Gastroesophageal sphincter (tissue), 4 donors: ENCODE measurements around the gene LTO1. TPM values are rescaled to one million over a fixed set of nuclear protein-coding genes. Genes with fewer than 3 reads are reported as not detected.

ENCODE experiments used
- ATAC-seq: fragments of 150-250 bp; one replicate; pipeline ENCODE4 v1.9.1; 2016; ENCODE audit warnings: mild to moderate bottlenecking, moderate library complexity
- H3K27ac ChIP-seq, 4 donors: fragments of 200-600 bp; sonication (generic) in 3 of 4; 1 replicate in 3 of 4; 2 replicates in 1 of 4; pipeline ENCODE4 v1.5.1; 2016 to 2019
- H3K27me3 ChIP-seq: fragments of 200-600 bp; sonication (generic); one replicate; pipeline ENCODE4 v1.5.1; 2019
- H3K36me3 ChIP-seq, 2 donors: fragments of 200-600 bp; sonication (generic); one replicate each; pipeline ENCODE4 v1.5.1; 2019; ENCODE audit warnings: control low read depth in 1 of 2
- H3K4me1 ChIP-seq, 3 donors: fragments of 200-600 bp; sonication (generic); 1 replicate in 2 of 3; 2 replicates in 1 of 3; pipeline ENCODE4 v1.5.1; 2016 to 2019; ENCODE audit warnings: control low read depth in 2 of 3
- H3K4me3 ChIP-seq, 2 donors: fragments of 200-600 bp; sonication (generic); one replicate each; pipeline ENCODE4 v1.5.1; 2019; ENCODE audit warnings: mild to moderate bottlenecking in 1 of 2, moderate library complexity in 1 of 2
- H3K9me3 ChIP-seq, 3 donors: fragments of 200-600 bp; sonication (generic); one replicate each; pipeline ENCODE4 v1.5.1; 2017 to 2019; ENCODE audit warnings: control low read depth in 2 of 3
- CTCF ChIP-seq, 4 experiments: fragments of 200-600 bp in 2 of 4; fragments of 450-650 bp in 2 of 4; sonication (generic) in 1 of 4; IDR thresholded peaks; one replicate each; pipeline ENCODE4 v1.5.1; 2017 to 2019; ENCODE audit warnings: antibody characterized with exemption in 4 of 4, mild to moderate bottlenecking in 2 of 4, moderate library complexity in 2 of 4
- EP300 ChIP-seq: sonication (generic); formaldehyde crosslinking; IDR thresholded peaks from one replicate; pipeline ENCODE4 v1.6.1; 2017; ENCODE audit warnings: antibody characterized with exemption, mild to moderate bottlenecking
- POLR2A ChIP-seq, 2 donors: fragments of 450-650 bp; IDR thresholded peaks; one replicate each; pipeline ENCODE4 v1.6.1; 2017; ENCODE audit warnings: antibody characterized with exemption in 2 of 2, mild to moderate bottlenecking in 2 of 2, moderate library complexity in 1 of 2
- POLR2AphosphoS5 ChIP-seq: sonication (generic); formaldehyde crosslinking; IDR thresholded peaks from one replicate; pipeline ENCODE4 v1.6.1; 2017; ENCODE audit warnings: antibody characterized with exemption
- WGBS, 2 donors: methylation state at CpG; one replicate each; pipeline ENCODE4 v1.1.5; 2018; ENCODE audit warnings: low coverage in 1 of 2; 5-methylcytosine and 5-hydroxymethylcytosine counted together
- total RNA-seq, 4 donors: library from RNA; depleted of rRNA; stranded (reverse); fragments of >200 nt; gene quantifications; one replicate each; pipeline ENCODE4 v1.1.0, GENCODE V29; 2016

Gene LTO1
- total RNA-seq, 4 donors from 2014 or later = 13.7 to 34.4 (median 18.0) TPM

DNA sequence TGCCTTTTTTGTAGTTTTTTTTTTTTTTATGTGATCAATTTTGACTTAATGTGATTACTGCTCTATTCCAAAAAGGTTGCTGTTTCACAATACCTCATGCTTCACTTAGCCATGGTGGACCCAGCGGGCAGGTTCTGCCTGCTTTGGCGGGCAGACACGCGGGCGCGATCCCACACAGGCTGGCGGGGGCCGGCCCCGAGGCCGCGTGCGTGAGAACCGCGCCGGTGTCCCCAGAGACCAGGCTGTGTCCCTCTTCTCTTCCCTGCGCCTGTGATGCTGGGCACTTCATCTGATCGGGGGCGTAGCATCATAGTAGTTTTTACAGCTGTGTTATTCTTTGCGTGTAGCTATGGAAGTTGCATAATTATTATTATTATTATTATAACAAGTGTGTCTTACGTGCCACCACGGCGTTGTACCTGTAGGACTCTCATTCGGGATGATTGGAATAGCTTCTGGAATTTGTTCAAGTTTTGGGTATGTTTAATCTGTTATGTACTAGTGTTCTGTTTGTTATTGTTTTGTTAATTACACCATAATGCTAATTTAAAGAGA, 21.7 kb downstream of the LTO1 start:
- TF ChIP-seq POLR2AphosphoS5 (no peak), POLR2A (IDR thresholded peaks at IDR 0.05) (no peak), CTCF (IDR thresholded peaks at IDR 0.05) (no peak), EP300 (no peak)
- H3K27me3 ChIP-seq = no peaks in the 10 kb centered on the region
- peaks cover 0 to 63% of the 10 kb centered on the region in 2 donors for H3K36me3 ChIP-seq
- no peak for ATAC-seq
- H3K9me3 ChIP-seq = no peaks in the 10 kb centered on the region
- H3K27ac ChIP-seq = no peak overlapping the region
- WGBS, 2 donors = 73 to 77% methylated on average over 7 to 9 of the region's 23 CpGs
- H3K4me3 ChIP-seq = no peak overlapping the region
- peaks cover 0 to 4% (median 0%) of the 10 kb centered on the region in 3 donors for H3K4me1 ChIP-seq

GRCh38 chr11:69652999-69653398, 22.2 kb downstream of the LTO1 start:
- Histone ChIP-seq H3K9me3 (no peaks in the 10 kb centered on the region), H3K4me3 (no peak overlapping the region), H3K4me1 (peaks cover 0 to 3% (median 0%) of the 10 kb centered on the region in 3 donors), H3K36me3 (peaks cover 0 to 68% of the 10 kb centered on the region in 2 donors), H3K27ac (no peak overlapping the region), H3K27me3 (no peaks in the 10 kb centered on the region)
- TF ChIP-seq CTCF (IDR thresholded peaks at IDR 0.05) (no peak), POLR2AphosphoS5 (no peak), POLR2A (IDR thresholded peaks at IDR 0.05) (no peak), EP300 (no peak)
- 58 to 67% methylated on average over 3 to 11 of the region's 11 CpGs for WGBS, 2 donors
- ATAC-seq = no peak

GRCh38 chr11:69651834-69652620, 23.1 kb downstream of the LTO1 start:
- Histone ChIP-seq H3K4me3 (no peak overlapping the region), H3K27me3 (no peaks in the 10 kb centered on the region), H3K27ac (no peak overlapping the region), H3K36me3 (peaks cover 0 to 71% of the 10 kb centered on the region in 2 donors), H3K4me1 (no peaks in the 10 kb centered on the region), H3K9me3 (no peaks in the 10 kb centered on the region)
- ATAC-seq = no peak
- TF ChIP-seq EP300 = no peak
- no peak for TF ChIP-seq POLR2AphosphoS5
- no peak for TF ChIP-seq CTCF (IDR thresholded peaks at IDR 0.05)
- TF ChIP-seq POLR2A (IDR thresholded peaks at IDR 0.05) = no peak
- WGBS, 2 donors = 70 to 82% methylated on average over 10 to 15 of the region's 15 CpGs

DNA sequence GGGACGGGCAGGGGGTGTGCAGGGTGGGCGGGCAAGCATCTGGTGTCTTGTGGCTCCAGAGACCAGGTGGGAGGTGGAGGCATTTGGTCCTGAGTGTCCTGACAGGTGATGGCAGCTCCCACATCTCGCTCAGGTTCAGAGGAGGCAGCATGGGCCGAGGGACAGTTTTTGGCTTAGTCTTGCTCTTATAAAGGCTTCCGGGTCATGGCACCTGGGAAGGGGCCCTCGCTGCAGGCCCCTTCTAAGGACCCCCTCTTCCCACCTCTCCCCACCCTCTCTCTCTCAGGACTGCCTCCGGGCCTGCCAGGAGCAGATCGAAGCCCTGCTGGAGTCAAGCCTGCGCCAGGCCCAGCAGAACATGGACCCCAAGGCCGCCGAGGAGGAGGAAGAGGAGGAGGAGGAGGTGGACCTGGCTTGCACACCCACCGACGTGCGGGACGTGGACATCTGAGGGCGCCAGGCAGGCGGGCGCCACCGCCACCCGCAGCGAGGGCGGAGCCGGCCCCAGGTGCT, 24.3 kb downstream of the LTO1 start:
- H3K27ac ChIP-seq = no peak overlapping the region
- no peaks in the 10 kb centered on the region for H3K9me3 ChIP-seq
- TF ChIP-seq CTCF (IDR thresholded peaks at IDR 0.05) = no peak
- no peak for TF ChIP-seq EP300
- no peak for TF ChIP-seq POLR2AphosphoS5
- TF ChIP-seq POLR2A (IDR thresholded peaks at IDR 0.05) = no peak
- peaks cover 0 to 71% of the 10 kb centered on the region in 2 donors for H3K36me3 ChIP-seq
- H3K4me1 ChIP-seq = peaks cover 0 to 3% (median 0%) of the 10 kb centered on the region in 3 donors
- ATAC-seq = no peak
- WGBS, 2 donors = 86 to 94% methylated on average over 6 to 7 of the region's 23 CpGs
- H3K4me3 ChIP-seq = no peak overlapping the region
- no peaks in the 10 kb centered on the region for H3K27me3 ChIP-seq
